Testis (tissue), 3 donors: ENCODE data around the gene ENAH. TPM values are rescaled to one million over a fixed set of nuclear protein-coding genes. Genes with fewer than 3 reads are reported as not detected.

Source experiments
- DNase-seq: peaks from one replicate; pipeline ENCODE4 v3.0.0-alpha.2; 2019
- H3K27ac ChIP-seq, 2 donors: fragments of 200-600 bp; sonication (generic); one replicate each; pipeline ENCODE4 v1.5.1; 2019
- H3K27me3 ChIP-seq: fragments of 200-600 bp; sonication (generic); one replicate; pipeline ENCODE4 v1.5.1; 2019
- H3K36me3 ChIP-seq: fragments of 200-600 bp; sonication (generic); one replicate; pipeline ENCODE4 v1.5.1; 2017; ENCODE audit warnings: low read depth; ENCODE audit errors: missing control alignments
- H3K4me1 ChIP-seq: fragments of 200-600 bp; sonication (generic); one replicate; pipeline ENCODE4 v1.5.1; 2019
- H3K4me3 ChIP-seq, 2 donors: fragments of 200-600 bp; sonication (generic); one replicate each; pipeline ENCODE4 v1.5.1; 2017 to 2019
- H3K9me3 ChIP-seq: fragments of 200-600 bp; sonication (generic); one replicate; pipeline ENCODE4 v1.5.1; 2017
- CTCF ChIP-seq, 3 experiments: fragments of 450-650 bp in 2 of 3; fragments of 200-600 bp in 1 of 3; sonication (generic) in 1 of 3; IDR thresholded peaks; one replicate each; pipeline ENCODE4 v1.5.1; 2016 to 2019; ENCODE audit warnings: antibody characterized with exemption in 3 of 3, mild to moderate bottlenecking in 2 of 3, moderate library complexity in 1 of 3
- POLR2A ChIP-seq: fragments of 450-650 bp; IDR thresholded peaks from one replicate; pipeline ENCODE4 v1.6.1; 2017; ENCODE audit warnings: antibody characterized with exemption, mild to moderate bottlenecking, moderate library complexity
- WGBS, 2 donors: methylation state at CpG; one replicate each; pipeline ENCODE4 v1.1.5; 2018; 5-methylcytosine and 5-hydroxymethylcytosine counted together
- intact Hi-C: fragments of 100-400 bp; cut with DNase I; formaldehyde crosslinking; loops from one replicate; pipeline ENCODE4 v1.15.1; 2023; ENCODE audit warnings: low total_unique reads
- polyA plus RNA-seq: library from polyadenylated mRNA; stranded (reverse); fragments of 350-450 nt; fragmentation: Illumina TruSeq; extraction: RNeasy Lipid Tissue Mini Kit (QIAGEN cat#74804); gene quantifications from one replicate; pipeline ENCODE4 v1.2.3, GENCODE V29; 2014; ENCODE audit warnings: low read depth, low replicate concordance; ENCODE audit not compliant: insufficient read depth
- total RNA-seq, 2 donors: library from RNA; depleted of rRNA; stranded (reverse); fragments of >200 nt; gene quantifications; one replicate each; pipeline ENCODE4 v1.2.3, GENCODE V29; 2016

ENAH gene
- total and polyA plus RNA-seq, 3 donors from 2014 or later: 84.3 to 132 (median 122) TPM

- TF ChIP-seq CTCF (IDR thresholded peaks at IDR 0.05) (no peak), POLR2A (no peak)
- WGBS, 2 donors: 91 to 96% methylated on average over 3 of the region's 3 CpGs
- H3K27ac ChIP-seq: no peak overlapping the region
- no peak for DNase-seq
- intact Hi-C loops: no loop called here
- H3K36me3 ChIP-seq: no peaks in the 10 kb centered on the region
- no peak overlapping the region for H3K4me3 ChIP-seq
- no peaks in the 10 kb centered on the region for H3K9me3 ChIP-seq
- H3K27me3 ChIP-seq: no peaks in the 10 kb centered on the region
- H3K4me1 ChIP-seq: no peaks in the 10 kb centered on the region
Measured at GRCh38 chr1:225509770-225510169, 143.2 kb downstream of the ENAH start.

GRCh38 chr1:225509376-225509707 is 143.6 kb downstream of the ENAH start:
- Histone ChIP-seq H3K9me3 (no peaks in the 10 kb centered on the region), H3K36me3 (no peaks in the 10 kb centered on the region), H3K4me3 (no peak overlapping the region), H3K4me1 (no peaks in the 10 kb centered on the region), H3K27ac (no peak overlapping the region), H3K27me3 (no peaks in the 10 kb centered on the region)
- 96% methylated on average over 2 of the region's 2 CpGs for WGBS, 2 donors
- no peak for DNase-seq
- TF ChIP-seq CTCF (IDR thresholded peaks at IDR 0.05): no peak
- TF ChIP-seq POLR2A: no peak
- intact Hi-C loops: no loop called here

- Histone ChIP-seq H3K27me3 (no peaks in the 10 kb centered on the region), H3K4me1 (no peaks in the 10 kb centered on the region), H3K27ac (peak overlapping the region in 1 of 2 donors; percentile 3), H3K36me3 (no peaks in the 10 kb centered on the region), H3K4me3 (no peak overlapping the region), H3K9me3 (no peaks in the 10 kb centered on the region)
- WGBS, 2 donors: 70 to 79% methylated on average over 12 of the region's 12 CpGs
- intact Hi-C loops: no loop called here
- TF ChIP-seq CTCF (IDR thresholded peaks at IDR 0.05): no peak
- no peak for TF ChIP-seq POLR2A
- no peak for DNase-seq
Measured at GRCh38 chr1:225508538-225509375, 144.2 kb downstream of the ENAH start.

- H3K27me3 ChIP-seq: no peaks in the 10 kb centered on the region
- WGBS, 2 donors: 41 to 66% methylated on average over 1 of the region's 1 CpG
- H3K9me3 ChIP-seq: no peaks in the 10 kb centered on the region
- H3K4me1 ChIP-seq: no peaks in the 10 kb centered on the region
- TF ChIP-seq CTCF (IDR thresholded peaks at IDR 0.05) (no peak), POLR2A (no peak)
- H3K36me3 ChIP-seq: no peaks in the 10 kb centered on the region
- no peak overlapping the region for H3K27ac ChIP-seq
- no peak for DNase-seq
- intact Hi-C loops: no loop called here
- no peak overlapping the region for H3K4me3 ChIP-seq
Measured at GRCh38 chr1:225506727-225507126, 146.2 kb downstream of the ENAH start.

GRCh38 chr1:225504776-225505175 is 148.1 kb downstream of the ENAH start:
- TF ChIP-seq CTCF (IDR thresholded peaks at IDR 0.05) (no peak), POLR2A (no peak)
- H3K36me3 ChIP-seq: no peaks in the 10 kb centered on the region
- no peak overlapping the region for H3K4me3 ChIP-seq
- DNase-seq: no peak
- H3K9me3 ChIP-seq: no peaks in the 10 kb centered on the region
- WGBS, 2 donors: 75 to 87% methylated on average over 2 of the region's 2 CpGs
- no peaks in the 10 kb centered on the region for H3K27me3 ChIP-seq
- H3K27ac ChIP-seq: no peak overlapping the region
- intact Hi-C loops: no loop called here
- H3K4me1 ChIP-seq: no peaks in the 10 kb centered on the region
